Body of pancreas (tissue), 4 donors: ENCODE measurements around the gene NACC1. TPM values are rescaled to one million over a fixed set of nuclear protein-coding genes. Genes with fewer than 3 reads are reported as not detected.

ENCODE experiments used
- ATAC-seq: fragments of 150-250 bp; one replicate; pipeline ENCODE4 v1.9.1; 2016
- DNase-seq, 4 donors: peaks; one replicate each; pipeline ENCODE4 v3.0.0-alpha.2; 2019
- H3K27ac ChIP-seq, 4 donors: fragments of 200-600 bp; sonication (generic); 1 replicate in 3 of 4; 2 replicates in 1 of 4; pipeline versions ENCODE4 v1.5.1 to v1.6.1; 2016 to 2019; ENCODE audit warnings: mild to moderate bottlenecking in 1 of 4, mixed read lengths in 1 of 4, moderate library complexity in 1 of 4
- H3K27me3 ChIP-seq, 2 donors: fragments of 200-600 bp; sonication (generic); one replicate each; pipeline ENCODE4 v1.6.0; 2016; ENCODE audit warnings: mild to moderate bottlenecking in 1 of 2
- H3K36me3 ChIP-seq, 2 donors: fragments of 200-600 bp; sonication (generic); replicated peaks in 1 of 2; 2 replicates each; pipeline ENCODE4 v1.5.1; 2016; ENCODE audit warnings: low read depth in 2 of 2; ENCODE audit not compliant: insufficient read depth in 1 of 2
- H3K4me1 ChIP-seq: fragments of 200-600 bp; sonication (generic); one replicate; pipeline ENCODE4 v1.6.0; 2016
- H3K4me3 ChIP-seq, 2 donors: fragments of 200-600 bp; sonication (generic); 1 replicate in 1 of 2; 2 replicates in 1 of 2; pipeline ENCODE4 v1.5.1; 2016 to 2019
- H3K9me3 ChIP-seq, 3 donors: fragments of 200-600 bp; sonication (generic); 1 replicate in 2 of 3; 2 replicates in 1 of 3; pipeline ENCODE4 v1.5.1; 2016
- CTCF ChIP-seq, 7 experiments: fragments of 450-650 bp in 4 of 7; fragments of 200-600 bp in 3 of 7; sonication (generic) in 3 of 7; IDR thresholded peaks; one replicate each; pipeline ENCODE4 v1.5.1; 2016 to 2019; ENCODE audit warnings: antibody characterized with exemption in 7 of 7
- POLR2A ChIP-seq, 3 donors: fragments of 450-650 bp; IDR thresholded peaks; one replicate each; pipeline ENCODE4 v1.6.1; 2016; ENCODE audit warnings: antibody characterized with exemption in 3 of 3, mild to moderate bottlenecking in 2 of 3
- WGBS, 2 donors: methylation state at CpG; one replicate each; pipeline ENCODE4 v1.1.5; 2017; 5-methylcytosine and 5-hydroxymethylcytosine counted together
- intact Hi-C: fragments of 100-400 bp; cut with DNase I; formaldehyde crosslinking; loops from one replicate; pipeline ENCODE4 v1.15.1; 2023
- total RNA-seq, 2 donors: library from RNA; depleted of rRNA; stranded (reverse); fragments of >200 nt; gene quantifications; one replicate each; pipeline ENCODE4 v1.1.0, GENCODE V29; 2016

NACC1 gene
- 10 to 100 TPM in 1 of 2 donors, 1 to 10 TPM in 1; 6.0 to 15.5 TPM for total RNA-seq

DNA sequence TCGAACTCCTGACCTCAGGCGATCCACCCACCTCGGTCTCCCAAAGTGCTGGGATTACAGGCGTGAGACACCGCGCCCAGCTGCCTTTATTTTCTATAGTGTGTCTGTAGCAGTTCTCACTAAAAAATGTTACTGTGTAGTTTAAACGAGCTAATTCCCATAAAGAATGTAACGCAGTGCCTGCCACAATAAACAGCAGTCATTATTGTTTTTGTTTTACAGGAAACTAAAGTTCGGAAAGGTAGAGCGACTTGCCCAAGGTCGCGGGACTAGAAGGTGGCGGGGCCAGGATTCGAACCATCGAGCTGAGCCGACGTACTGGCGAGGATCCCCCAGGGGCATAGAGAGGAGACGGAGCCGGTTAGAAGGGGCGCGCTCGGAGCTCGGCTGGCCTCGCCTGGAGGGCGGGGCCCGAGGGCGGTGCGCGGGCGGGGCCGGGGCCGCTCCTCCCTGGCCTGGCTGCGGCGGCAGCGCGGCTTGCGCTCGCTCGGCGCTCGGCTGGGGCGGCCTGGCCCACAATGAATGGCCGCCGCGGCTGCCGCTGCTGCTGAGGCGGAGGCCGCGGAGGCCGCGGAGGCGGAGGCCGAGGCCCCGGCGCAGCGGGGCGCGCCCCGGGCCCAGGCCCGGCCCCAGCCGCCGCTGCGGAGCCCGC is at the start of gene NACC1:
TSS of gene NACC1 (plus strand) at position 493 of the 652 bp plus-strand sequence. CDS start 16,944 bp downstream, outside the sequence.
- H3K4me1 ChIP-seq, result peaks cover 36% of the 10 kb centered on the region
- peak; percentile 93 for ATAC-seq
- intact Hi-C loops, result no loop called here
- WGBS, 2 donors, result 4 to 5% methylated on average over 22 to 44 of the region's 65 CpGs
- no peaks in the 10 kb centered on the region for H3K9me3 ChIP-seq
- peaks cover 0 to 2% of the 10 kb centered on the region in 2 donors for H3K36me3 ChIP-seq
- no peaks in the 10 kb centered on the region for H3K27me3 ChIP-seq
- peak within 1 kb of the TSS; percentile 33 to 80 (median 60) for H3K27ac ChIP-seq
- TF ChIP-seq CTCF (IDR thresholded peaks at IDR 0.05) (peak in 1 of 7 experiments; percentile 15), POLR2A (IDR thresholded peaks at IDR 0.05) (peak in 1 of 3 donors; percentile 12)
- peak; percentile 89 to 92 (median 90) for DNase-seq
- peak within 1 kb of the TSS; percentile 83 to 89 for H3K4me3 ChIP-seq

- intact Hi-C loops, result no loop called here
- Histone ChIP-seq H3K27ac (peak overlapping the region in 3 of 4 donors; percentile 2 to 36 (median 15)), H3K27me3 (no peaks in the 10 kb centered on the region), H3K9me3 (no peaks in the 10 kb centered on the region), H3K4me1 (peaks cover 33% of the 10 kb centered on the region), H3K36me3 (peaks cover 0 to 2% of the 10 kb centered on the region in 2 donors), H3K4me3 (no peak overlapping the region)
- DNase-seq (peak in 1 of 4 donors; percentile 25), ATAC-seq (peak; percentile 22)
- 28 to 35% methylated on average over 16 to 19 of the region's 20 CpGs for WGBS, 2 donors
- peak in 1 of 7 experiments; percentile 10 for TF ChIP-seq CTCF (IDR thresholded peaks at IDR 0.05)
- TF ChIP-seq POLR2A (IDR thresholded peaks at IDR 0.05), result no peak
Observed at GRCh38 chr19:13069415-13070359, 48.4 kb upstream of the NACC1 start.

DNA sequence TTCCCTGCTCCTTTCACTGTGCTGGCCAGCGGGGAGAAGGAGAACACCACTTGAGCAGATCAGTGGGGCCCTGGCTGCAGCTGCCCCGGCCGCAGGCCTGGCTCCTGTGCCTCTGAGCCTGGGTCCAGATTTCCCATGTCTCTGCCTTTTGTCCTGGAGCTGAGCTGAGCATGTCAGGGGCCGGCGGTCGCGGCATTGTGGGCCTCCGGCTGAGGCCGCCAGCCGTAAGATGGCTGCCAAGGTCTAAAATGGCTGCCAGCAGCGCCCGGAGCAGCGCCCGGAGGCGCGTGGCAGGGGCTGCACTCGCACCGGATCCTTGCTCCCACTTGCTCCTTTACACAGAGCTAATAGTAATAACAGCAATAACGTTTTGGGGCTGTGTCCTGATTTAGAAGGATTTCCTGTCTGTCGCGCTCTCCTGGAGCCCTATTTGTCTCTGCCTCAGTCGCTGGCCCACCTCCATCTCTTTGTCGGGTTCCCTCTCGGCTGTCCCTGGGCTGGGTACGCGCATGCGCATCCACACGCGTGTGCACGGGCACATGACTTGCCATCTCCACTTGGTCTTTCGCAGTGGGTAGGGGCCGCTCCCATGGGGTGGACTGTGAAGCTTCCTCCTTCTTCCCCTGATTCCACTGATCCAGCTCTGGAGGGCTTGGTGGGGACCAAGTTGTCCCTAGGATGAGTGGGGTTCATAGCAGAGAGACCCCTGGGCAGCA is 47.5 kb upstream of the NACC1 start:
- Histone ChIP-seq H3K27ac (peak overlapping the region in 1 of 4 donors; percentile 2), H3K9me3 (no peaks in the 10 kb centered on the region), H3K4me1 (peaks cover 33% of the 10 kb centered on the region), H3K36me3 (peaks cover 0 to 2% of the 10 kb centered on the region in 2 donors), H3K27me3 (no peaks in the 10 kb centered on the region), H3K4me3 (no peak overlapping the region)
- DNase-seq (no peak), ATAC-seq (no peak)
- intact Hi-C loops, result no loop called here
- 82 to 89% methylated on average over 19 to 32 of the region's 32 CpGs for WGBS, 2 donors
- no peak for TF ChIP-seq POLR2A (IDR thresholded peaks at IDR 0.05)
- no peak for TF ChIP-seq CTCF (IDR thresholded peaks at IDR 0.05)

DNA sequence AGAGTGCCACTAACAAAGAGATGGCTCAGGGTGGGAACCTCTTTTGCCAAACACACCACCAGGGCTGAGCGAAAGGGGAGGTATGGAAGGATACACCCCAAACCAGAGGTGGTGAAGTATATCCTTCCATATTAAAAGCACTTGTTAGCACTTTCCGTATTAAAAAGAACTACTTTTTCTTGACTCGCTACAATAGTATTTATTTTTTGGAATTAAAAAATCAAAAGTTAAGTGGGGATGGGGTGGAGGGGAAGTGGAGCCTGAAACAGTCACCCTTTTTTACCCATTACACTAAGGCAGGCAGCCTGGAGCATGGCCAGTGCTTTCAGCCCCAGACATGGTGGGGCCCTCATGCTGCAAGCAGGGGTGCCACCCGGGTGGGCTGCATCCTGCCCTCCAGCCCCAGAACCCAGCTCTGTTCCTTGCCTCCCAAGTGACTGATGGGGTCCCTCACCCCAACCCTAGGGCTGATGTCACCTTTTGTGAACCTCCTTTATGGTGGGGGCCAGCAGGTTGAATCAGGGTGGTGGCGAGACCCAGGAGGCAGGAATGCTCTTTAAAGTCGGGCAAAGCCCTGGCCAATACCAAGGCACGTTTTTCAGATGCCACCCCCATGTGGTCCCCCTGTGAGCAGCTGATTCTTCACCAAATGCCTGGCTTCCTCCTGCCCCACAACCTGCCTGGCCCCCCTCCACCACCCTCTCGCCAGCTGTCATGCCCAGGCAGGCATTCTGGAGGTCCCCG is 46.4 kb upstream of the NACC1 start:
- Histone ChIP-seq H3K4me3 (no peak overlapping the region), H3K4me1 (peaks cover 33% of the 10 kb centered on the region), H3K27ac (no peak overlapping the region), H3K36me3 (peaks cover 0 to 2% of the 10 kb centered on the region in 2 donors), H3K9me3 (no peaks in the 10 kb centered on the region), H3K27me3 (no peaks in the 10 kb centered on the region)
- ATAC-seq (no peak), DNase-seq (no peak)
- TF ChIP-seq CTCF (IDR thresholded peaks at IDR 0.05) (no peak), POLR2A (IDR thresholded peaks at IDR 0.05) (no peak)
- WGBS, 2 donors, result 68 to 84% methylated on average over 4 to 9 of the region's 9 CpGs
- intact Hi-C loops, result no loop called here
